GM12874 (cell line): Measurements from ENCODE around the gene DLGAP1.

Experiments
- TF ChIP-seq, protein P1 (sequence below): IDR thresholded peaks from 2 replicates; pipeline ENCODE4 v1.5.1; 2011; ENCODE audit warnings: low read depth, mild to moderate bottlenecking, control low read depth, low read length, moderate library complexity; ENCODE audit not compliant: insufficient read depth

DLGAP1 gene

DNA sequence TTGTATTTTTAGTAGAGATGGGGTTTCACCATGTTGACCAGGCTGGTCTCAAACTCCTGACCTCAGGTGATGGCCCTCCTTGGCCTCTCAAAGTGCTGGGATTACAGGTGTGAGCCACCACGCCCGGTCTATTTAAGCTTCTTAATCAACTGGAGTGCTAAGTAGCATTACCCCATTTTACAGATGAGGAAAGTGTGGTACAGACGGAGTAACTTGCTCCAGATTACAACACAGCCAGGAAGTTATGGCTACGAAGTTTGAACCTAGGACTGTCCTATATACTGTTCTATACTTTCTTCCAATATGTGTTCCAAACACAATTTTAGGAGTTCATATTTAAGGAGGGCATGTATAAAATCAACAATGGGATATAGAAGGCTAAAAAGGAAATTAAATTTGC is 807.5 kb downstream of the DLGAP1 start:
- TF ChIP-seq, protein P1, sequence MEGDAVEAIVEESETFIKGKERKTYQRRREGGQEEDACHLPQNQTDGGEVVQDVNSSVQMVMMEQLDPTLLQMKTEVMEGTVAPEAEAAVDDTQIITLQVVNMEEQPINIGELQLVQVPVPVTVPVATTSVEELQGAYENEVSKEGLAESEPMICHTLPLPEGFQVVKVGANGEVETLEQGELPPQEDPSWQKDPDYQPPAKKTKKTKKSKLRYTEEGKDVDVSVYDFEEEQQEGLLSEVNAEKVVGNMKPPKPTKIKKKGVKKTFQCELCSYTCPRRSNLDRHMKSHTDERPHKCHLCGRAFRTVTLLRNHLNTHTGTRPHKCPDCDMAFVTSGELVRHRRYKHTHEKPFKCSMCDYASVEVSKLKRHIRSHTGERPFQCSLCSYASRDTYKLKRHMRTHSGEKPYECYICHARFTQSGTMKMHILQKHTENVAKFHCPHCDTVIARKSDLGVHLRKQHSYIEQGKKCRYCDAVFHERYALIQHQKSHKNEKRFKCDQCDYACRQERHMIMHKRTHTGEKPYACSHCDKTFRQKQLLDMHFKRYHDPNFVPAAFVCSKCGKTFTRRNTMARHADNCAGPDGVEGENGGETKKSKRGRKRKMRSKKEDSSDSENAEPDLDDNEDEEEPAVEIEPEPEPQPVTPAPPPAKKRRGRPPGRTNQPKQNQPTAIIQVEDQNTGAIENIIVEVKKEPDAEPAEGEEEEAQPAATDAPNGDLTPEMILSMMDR = no peak

DNA sequence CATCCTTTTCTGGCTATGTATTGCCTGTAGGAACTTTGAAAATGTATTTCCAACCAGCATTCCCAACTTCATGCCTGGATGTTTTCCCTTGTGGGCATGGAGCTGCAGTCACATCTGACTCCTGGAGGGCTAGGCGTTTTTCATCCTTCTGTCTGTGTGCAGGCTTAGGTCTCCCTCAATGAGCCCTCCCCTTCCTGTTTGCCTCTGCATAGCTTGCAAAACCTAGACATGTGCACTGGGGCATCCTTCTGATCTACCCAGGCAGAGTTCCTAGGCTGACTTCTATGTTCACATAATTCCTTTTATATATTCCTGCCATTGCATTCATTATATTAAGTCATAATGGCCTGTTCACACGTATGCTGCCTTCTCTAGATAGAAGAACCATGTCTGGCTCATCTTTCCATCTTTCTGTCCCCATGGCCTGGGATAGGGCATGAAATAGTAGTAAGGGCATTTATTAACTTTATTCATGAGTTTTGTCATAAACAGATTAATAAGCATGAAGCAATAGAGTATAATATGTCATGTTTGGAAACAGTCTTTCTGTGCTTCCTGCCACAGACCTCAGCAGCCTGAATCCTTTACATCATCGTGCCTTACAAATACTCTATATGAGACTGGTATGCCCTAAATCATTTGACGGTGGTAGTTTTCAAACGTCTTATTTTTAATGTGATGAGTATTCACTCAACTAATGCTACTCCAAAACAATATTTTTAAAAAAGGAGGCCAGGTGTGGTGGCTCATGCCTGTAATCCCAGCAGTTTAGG is 809.5 kb downstream of the DLGAP1 start:
- TF ChIP-seq, protein P1 = no peak

DNA sequence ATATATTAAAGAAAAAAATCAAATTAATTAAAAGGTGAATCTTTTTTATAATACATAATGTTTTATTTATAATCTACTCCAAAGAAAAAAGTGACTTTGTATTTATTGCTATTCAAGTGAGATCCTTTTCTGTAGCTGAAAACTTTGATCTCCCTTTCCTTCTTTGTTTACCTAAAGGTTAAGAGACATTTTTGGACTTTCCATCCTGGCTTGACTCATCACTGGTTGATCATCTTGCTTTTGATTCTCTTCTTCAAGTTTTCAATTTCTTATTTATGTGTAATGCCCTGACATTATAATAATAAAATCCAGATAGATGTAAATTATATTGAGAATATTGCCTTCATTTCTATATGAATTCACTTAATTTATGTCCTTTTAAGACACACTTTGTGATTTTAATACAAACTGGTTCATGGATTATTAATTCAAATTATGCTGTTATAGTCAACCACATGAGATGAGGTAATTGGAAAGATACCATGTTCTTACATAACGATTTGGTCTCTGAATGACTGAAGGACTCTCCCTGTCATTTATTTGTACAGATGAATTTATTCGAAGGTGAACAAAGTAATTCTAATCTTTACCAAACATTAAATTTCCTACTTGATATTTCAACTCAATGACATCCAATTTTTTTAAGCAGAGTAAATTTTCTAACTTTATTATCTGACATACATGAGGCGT is 820.7 kb downstream of the DLGAP1 start:
- TF ChIP-seq, protein P1 = no peak

DNA sequence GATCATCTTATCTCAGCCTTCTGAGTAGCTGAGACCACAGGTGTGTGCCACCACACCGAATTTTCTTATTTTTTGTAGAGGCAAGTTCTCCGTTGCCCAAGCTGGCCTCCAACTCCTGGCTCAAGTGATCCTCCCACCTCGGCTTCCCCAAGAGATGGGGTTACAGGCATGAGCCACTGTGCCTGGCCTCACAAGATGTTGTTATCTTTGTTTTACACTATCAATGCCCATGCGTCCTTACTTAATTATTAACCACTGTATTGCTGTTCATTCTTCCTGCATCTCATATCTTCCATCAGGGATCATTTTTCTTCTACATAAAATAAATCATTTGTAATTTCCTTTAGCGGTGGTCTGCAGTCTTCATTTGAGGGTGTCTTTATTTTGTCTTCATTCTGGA is 823.2 kb downstream of the DLGAP1 start:
- TF ChIP-seq, protein P1 = no peak

DNA sequence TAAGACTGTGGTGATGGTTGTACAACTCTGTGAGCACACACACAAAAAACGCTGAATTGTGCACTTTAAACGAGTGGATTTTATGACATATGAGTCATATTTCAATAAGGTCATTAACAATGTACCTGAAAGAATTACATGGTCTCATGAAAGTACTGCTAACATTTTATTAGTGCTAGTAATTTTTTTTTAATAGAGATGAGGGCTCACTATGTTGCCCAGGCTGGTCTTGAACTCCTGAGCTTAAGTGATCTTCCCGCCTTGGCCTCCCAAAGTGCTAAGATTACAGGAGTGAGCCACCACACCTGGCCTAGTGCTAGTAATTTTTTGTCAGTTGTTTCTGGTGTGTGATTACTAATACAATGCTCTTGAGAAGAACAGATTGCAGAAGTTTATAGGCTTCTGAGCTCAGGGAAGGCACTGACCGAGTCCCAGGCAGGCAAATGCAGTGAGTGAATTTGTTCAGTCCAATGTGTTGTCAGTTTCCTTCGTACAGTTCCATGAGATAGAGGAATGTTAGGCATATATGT is 828.1 kb downstream of the DLGAP1 start:
- TF ChIP-seq, protein P1 = no peak

DNA sequence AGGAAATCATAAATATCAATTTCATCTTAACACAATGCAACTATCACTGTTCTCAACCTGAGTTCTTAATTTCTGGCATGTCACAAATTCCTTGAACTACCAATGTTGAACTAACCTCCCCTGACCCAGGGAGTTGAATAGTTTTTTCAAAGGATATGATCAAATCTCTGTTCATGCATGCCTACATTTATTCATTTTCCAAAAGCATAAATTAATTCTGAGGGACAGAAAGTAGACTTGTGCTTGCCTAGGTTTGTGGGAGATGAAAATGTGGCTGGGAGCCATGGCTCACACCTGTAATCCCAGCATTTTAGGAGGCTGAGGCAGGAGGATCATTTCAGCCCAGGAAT is 829.4 kb downstream of the DLGAP1 start:
- TF ChIP-seq, protein P1 = no peak

DNA sequence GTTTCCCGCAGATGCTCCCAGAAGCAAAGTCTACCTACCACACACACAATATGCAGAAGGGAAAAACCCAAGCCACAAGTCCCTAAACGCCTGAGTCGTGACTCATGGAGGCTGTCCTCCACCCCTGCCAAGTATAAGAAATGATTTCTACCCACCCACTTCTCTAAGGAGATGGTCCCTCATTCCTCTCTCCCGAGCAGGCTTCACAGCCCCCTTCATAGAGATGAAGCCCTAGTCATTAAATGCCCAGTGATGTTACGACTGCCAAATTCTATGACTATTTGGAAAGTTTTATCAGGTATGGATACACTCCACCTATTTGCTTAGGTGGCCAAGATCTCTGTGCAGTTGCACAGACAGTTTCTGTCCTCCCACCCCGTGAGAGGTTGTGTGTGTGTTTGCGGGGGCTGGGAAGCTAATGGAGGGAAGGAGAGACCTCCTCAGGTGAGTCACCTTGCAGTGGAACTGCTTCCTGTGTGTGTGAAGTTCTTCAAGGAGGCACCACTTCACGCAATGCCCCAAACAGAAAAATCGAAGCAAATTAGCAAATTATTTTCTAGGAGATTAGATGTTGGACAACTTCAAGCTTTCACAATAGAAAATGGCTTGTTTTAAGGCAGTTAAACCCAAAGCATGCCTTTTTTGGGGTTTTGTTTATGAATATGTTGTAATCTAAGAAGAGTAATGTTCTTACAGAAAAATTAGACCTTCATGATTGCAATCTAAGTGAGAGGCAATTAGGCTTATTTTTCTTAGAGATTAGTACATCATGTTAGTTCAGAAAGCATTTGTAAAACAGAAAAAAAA is 830.0 kb downstream of the DLGAP1 start:
- TF ChIP-seq, protein P1 = no peak
